ENCODE data around the gene ABHD12.
A peak's percentile ranks its signal among the peaks of the same experiment; 100 is the strongest.

ABHD12 gene

GRCh38 chr20:25321262-25321831 lies 69.3 kb downstream of the ABHD12 start:
- no peak overlapping the region for H4K8ac ChIP-seq (ENCODE audit: low read length)
- H3K4me2 ChIP-seq (ENCODE audit: low read length, poor library complexity, severe bottlenecking) = no peak overlapping the region
- WGBS = 89% methylated on average over 3 of the region's 5 CpGs
- peaks cover 26 to 54% of the 10 kb centered on the region in 2 experiments for H3K36me3 ChIP-seq (ENCODE audit: control insufficient read depth in 1 of 2, insufficient read depth in 2 of 2, low read depth in 1 of 2, low read length in 2 of 2)
- H4K91ac ChIP-seq (ENCODE audit: low read length) = no peak overlapping the region
- peaks cover 58% of the 10 kb centered on the region for H3K79me1 ChIP-seq (replicated peaks; ENCODE audit: low read length, poor library complexity, severe bottlenecking)
- no peak overlapping the region for H3K27ac ChIP-seq (ENCODE audit: low read length, poor library complexity, severe bottlenecking)
- H3K23ac ChIP-seq (ENCODE audit: low read length in 2 of 2) = no peak overlapping the region
- peak overlapping the region; percentile 20 to 60 for H3K4ac ChIP-seq (ENCODE audit: low read depth in 1 of 2, low read length in 2 of 2)
- H2BK12ac ChIP-seq (ENCODE audit: low read length in 2 of 2) = peak overlapping the region in 1 of 2 experiments; percentile 40
- DNase-seq = peak; percentile 32
- H2BK15ac ChIP-seq (ENCODE audit: low read depth, poor library complexity, severe bottlenecking) = no peak overlapping the region
- H3K4me1 ChIP-seq (ENCODE audit: control insufficient read depth, insufficient read depth, low read depth, low read length) = peaks cover 7% of the 10 kb centered on the region
- H3K14ac ChIP-seq (ENCODE audit: low read length in 2 of 2) = peak overlapping the region in 1 of 2 experiments; percentile 53
- H2AK5ac ChIP-seq (ENCODE audit: low read length, severe bottlenecking) = no peak overlapping the region
- H3K9me3 ChIP-seq (ENCODE audit: control insufficient read depth, low read length) = no peaks in the 10 kb centered on the region
- no peaks in the 10 kb centered on the region for H3K27me3 ChIP-seq (ENCODE audit: control insufficient read depth in 1 of 2, insufficient read depth in 1 of 2, low read length in 2 of 2)
- H3K18ac ChIP-seq (ENCODE audit: low read depth in 1 of 2, low read length in 2 of 2) = peak overlapping the region; percentile 11 to 85
- no peak overlapping the region for H2BK5ac ChIP-seq (ENCODE audit: low read depth, low read length, poor library complexity, severe bottlenecking)
- H3K9ac ChIP-seq (ENCODE audit: low read length) = no peak overlapping the region
- H3K4me3 ChIP-seq (ENCODE audit: insufficient read depth in 1 of 2, low read depth in 1 of 2, low read length in 2 of 2) = no peak overlapping the region
- H2BK120ac ChIP-seq (ENCODE audit: low read depth, low read length) = no peak overlapping the region
- H2AFZ ChIP-seq (ENCODE audit: low read depth, low read length) = no peak overlapping the region

GRCh38 chr20:25320035-25320800 lies 70.4 kb downstream of the ABHD12 start:
- no peak overlapping the region for H2AK5ac ChIP-seq (ENCODE audit: low read length, severe bottlenecking)
- peak overlapping the region in 1 of 2 experiments; percentile 35 for H3K18ac ChIP-seq (ENCODE audit: low read depth in 1 of 2, low read length in 2 of 2)
- no peak overlapping the region for H3K9ac ChIP-seq (ENCODE audit: low read length)
- H4K91ac ChIP-seq (ENCODE audit: low read length) = no peak overlapping the region
- no peak overlapping the region for H3K27ac ChIP-seq (ENCODE audit: low read length, poor library complexity, severe bottlenecking)
- H3K4me2 ChIP-seq (ENCODE audit: low read length, poor library complexity, severe bottlenecking) = no peak overlapping the region
- no peak for DNase-seq
- peak overlapping the region in 1 of 2 experiments; percentile 23 for H2BK12ac ChIP-seq (ENCODE audit: low read length in 2 of 2)
- no peak overlapping the region for H3K4ac ChIP-seq (ENCODE audit: low read depth in 1 of 2, low read length in 2 of 2)
- H3K4me3 ChIP-seq (ENCODE audit: insufficient read depth in 1 of 2, low read depth in 1 of 2, low read length in 2 of 2) = no peak overlapping the region
- H2BK120ac ChIP-seq (ENCODE audit: low read depth, low read length) = no peak overlapping the region
- peaks cover 14% of the 10 kb centered on the region for H3K4me1 ChIP-seq (ENCODE audit: control insufficient read depth, insufficient read depth, low read depth, low read length)
- H3K27me3 ChIP-seq (ENCODE audit: control insufficient read depth in 1 of 2, insufficient read depth in 1 of 2, low read length in 2 of 2) = no peaks in the 10 kb centered on the region
- H2AFZ ChIP-seq (ENCODE audit: low read depth, low read length) = no peak overlapping the region
- H2BK15ac ChIP-seq (ENCODE audit: low read depth, poor library complexity, severe bottlenecking) = no peak overlapping the region
- H3K36me3 ChIP-seq (ENCODE audit: control insufficient read depth in 1 of 2, insufficient read depth in 2 of 2, low read depth in 1 of 2, low read length in 2 of 2) = peaks cover 26 to 54% of the 10 kb centered on the region in 2 experiments
- no peak overlapping the region for H3K14ac ChIP-seq (ENCODE audit: low read length in 2 of 2)
- WGBS = 91% methylated on average over 13 of the region's 13 CpGs
- peaks cover 57% of the 10 kb centered on the region for H3K79me1 ChIP-seq (replicated peaks; ENCODE audit: low read length, poor library complexity, severe bottlenecking)
- H4K8ac ChIP-seq (ENCODE audit: low read length) = no peak overlapping the region
- peak overlapping the region in 1 of 2 experiments; percentile 79 for H3K23ac ChIP-seq (ENCODE audit: low read length in 2 of 2)
- H2BK5ac ChIP-seq (ENCODE audit: low read depth, low read length, poor library complexity, severe bottlenecking) = no peak overlapping the region
- H3K9me3 ChIP-seq (ENCODE audit: control insufficient read depth, low read length) = no peaks in the 10 kb centered on the region

GRCh38 chr20:25319241-25320034 lies 71.2 kb downstream of the ABHD12 start:
- Histone ChIP-seq H2BK5ac (ENCODE audit: low read depth, low read length, poor library complexity, severe bottlenecking) (no peak overlapping the region), H2BK120ac (ENCODE audit: low read depth, low read length) (no peak overlapping the region)
- WGBS = 87% methylated on average over 11 of the region's 11 CpGs

More at GRCh38 chr20:25319241-25320034, 71.2 kb downstream of the ABHD12 start:
- no peak overlapping the region for H4K8ac ChIP-seq (ENCODE audit: low read length)
- peaks cover 26 to 54% of the 10 kb centered on the region in 2 experiments for H3K36me3 ChIP-seq (ENCODE audit: control insufficient read depth in 1 of 2, insufficient read depth in 2 of 2, low read depth in 1 of 2, low read length in 2 of 2)
- H3K4me1 ChIP-seq (ENCODE audit: control insufficient read depth, insufficient read depth, low read depth, low read length) = peaks cover 20% of the 10 kb centered on the region
- no peak overlapping the region for H2BK15ac ChIP-seq (ENCODE audit: low read depth, poor library complexity, severe bottlenecking)
- H3K4me3 ChIP-seq (ENCODE audit: insufficient read depth in 1 of 2, low read depth in 1 of 2, low read length in 2 of 2) = no peak overlapping the region
- H3K9ac ChIP-seq (ENCODE audit: low read length) = no peak overlapping the region
- H3K27me3 ChIP-seq (ENCODE audit: control insufficient read depth in 1 of 2, insufficient read depth in 1 of 2, low read length in 2 of 2) = no peaks in the 10 kb centered on the region
- H2AFZ ChIP-seq (ENCODE audit: low read depth, low read length) = no peak overlapping the region
- no peak overlapping the region for H3K27ac ChIP-seq (ENCODE audit: low read length, poor library complexity, severe bottlenecking)
- H3K18ac ChIP-seq (ENCODE audit: low read depth in 1 of 2, low read length in 2 of 2) = no peak overlapping the region
- no peaks in the 10 kb centered on the region for H3K9me3 ChIP-seq (ENCODE audit: control insufficient read depth, low read length)
- no peak overlapping the region for H2AK5ac ChIP-seq (ENCODE audit: low read length, severe bottlenecking)
- peak overlapping the region; percentile 18 for H4K91ac ChIP-seq (ENCODE audit: low read length)
- no peak overlapping the region for H3K23ac ChIP-seq (ENCODE audit: low read length in 2 of 2)
- no peak overlapping the region for H2BK12ac ChIP-seq (ENCODE audit: low read length in 2 of 2)
- DNase-seq = no peak
- H3K79me1 ChIP-seq (replicated peaks; ENCODE audit: low read length, poor library complexity, severe bottlenecking) = peaks cover 55% of the 10 kb centered on the region
- no peak overlapping the region for H3K14ac ChIP-seq (ENCODE audit: low read length in 2 of 2)
- H3K4ac ChIP-seq (ENCODE audit: low read depth in 1 of 2, low read length in 2 of 2) = peak overlapping the region in 1 of 2 experiments; percentile 71
- H3K4me2 ChIP-seq (ENCODE audit: low read length, poor library complexity, severe bottlenecking) = no peak overlapping the region

All from mesenchymal stem cell (in vitro differentiated cells and primary cell).